Stomach smooth muscle (tissue), 2 donors: Measurements from ENCODE around the gene DACT1.
A peak's percentile ranks its signal among the peaks of the same experiment; 100 is the strongest.

Experiments
- H3K27ac ChIP-seq: one replicate; pipeline ENCODE4 v1.7.0; 2013; ENCODE audit warnings: mild to moderate bottlenecking, low read length, inconsistent platforms
- H3K27me3 ChIP-seq, 2 donors: one replicate each; pipeline ENCODE4 v1.7.0; 2013; ENCODE audit warnings: low read length in 2 of 2; ENCODE audit not compliant: insufficient read depth in 2 of 2, control insufficient read depth in 1 of 2
- H3K36me3 ChIP-seq, 2 donors: one replicate each; pipeline ENCODE4 v1.7.0; 2013; ENCODE audit warnings: low read length in 2 of 2; ENCODE audit not compliant: control insufficient read depth in 2 of 2, insufficient read depth in 2 of 2
- H3K4me1 ChIP-seq: one replicate; pipeline ENCODE4 v1.7.0; 2013; ENCODE audit warnings: low read length; ENCODE audit not compliant: control insufficient read depth, insufficient read depth
- H3K4me3 ChIP-seq, 2 donors: one replicate each; pipeline ENCODE4 v1.7.0; 2013; ENCODE audit warnings: low read length in 2 of 2
- H3K9ac ChIP-seq, 2 donors: one replicate each; pipeline ENCODE4 v1.7.0; 2013; ENCODE audit warnings: low read length in 2 of 2, mild to moderate bottlenecking in 1 of 2
- H3K9me3 ChIP-seq, 2 donors: one replicate each; pipeline ENCODE4 v1.7.0; 2013; ENCODE audit warnings: low read length in 2 of 2; ENCODE audit not compliant: control insufficient read depth in 2 of 2
- donor health status: healthy.
- donor health status: Pancreatic carcinoma.

Gene DACT1

DNA sequence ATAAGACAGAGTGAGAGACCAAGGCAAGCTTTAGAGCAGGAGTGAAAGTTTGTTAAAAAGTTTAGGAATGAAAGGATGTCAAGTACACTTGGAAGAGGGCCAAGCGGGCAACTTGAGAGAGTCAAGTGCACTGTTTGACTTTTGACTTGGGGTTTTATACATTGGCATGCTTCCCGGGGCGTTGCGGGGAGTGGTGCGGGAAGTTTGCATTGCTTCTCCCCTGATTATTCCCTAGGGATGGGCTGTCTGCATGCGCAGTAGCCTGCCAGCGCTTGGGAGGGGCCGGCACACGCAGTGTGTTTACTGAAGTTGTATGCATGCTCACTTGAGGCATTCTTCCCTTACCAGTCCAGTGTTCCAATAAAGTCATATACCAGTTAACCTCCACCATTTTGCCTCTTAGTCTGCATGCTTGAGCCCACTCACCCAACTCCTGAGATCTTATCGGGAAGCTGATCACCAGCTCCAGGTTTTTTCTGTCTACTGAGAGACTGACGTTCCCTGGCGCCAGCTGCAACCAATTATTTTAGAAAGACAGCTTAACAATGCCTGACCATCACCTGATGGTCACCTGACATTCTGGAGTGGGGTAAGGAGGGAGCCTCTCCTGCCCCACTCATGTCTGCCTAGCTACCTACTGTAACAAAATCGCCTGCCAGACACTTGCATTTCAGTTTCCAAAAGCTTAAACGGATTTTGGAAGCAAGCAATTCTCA is 53.2 kb downstream of the DACT1 start:
- no peaks in the 10 kb centered on the region for H3K27me3 ChIP-seq
- peaks cover 0 to 6% of the 10 kb centered on the region in 2 donors for H3K9me3 ChIP-seq
- H3K4me3 ChIP-seq: peak overlapping the region; percentile 3 to 12
- H3K27ac ChIP-seq: no peak overlapping the region
- H3K4me1 ChIP-seq: peaks cover 3% of the 10 kb centered on the region
- H3K9ac ChIP-seq: no peak overlapping the region
- H3K36me3 ChIP-seq: no peaks in the 10 kb centered on the region

DNA sequence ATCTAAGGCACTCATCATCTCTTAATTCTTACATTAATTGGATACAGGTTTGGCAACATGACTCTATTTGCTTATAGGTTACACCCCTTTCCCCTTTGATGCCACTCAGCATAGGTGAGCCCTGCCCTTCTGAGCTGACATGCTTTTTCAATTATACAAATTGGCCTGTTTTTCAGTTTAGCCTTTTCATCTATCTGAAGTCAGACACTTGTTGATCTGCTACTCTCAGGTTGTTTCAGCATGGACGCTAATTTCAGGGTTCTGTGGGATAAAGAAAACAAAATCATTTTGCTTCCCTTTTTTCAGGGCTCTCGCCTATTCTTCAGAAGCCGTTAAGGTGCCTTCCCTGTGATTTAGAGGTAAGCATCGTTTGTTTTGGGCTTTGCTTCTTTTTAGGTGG is 55.3 kb downstream of the DACT1 start:
- no peak overlapping the region for H3K9ac ChIP-seq
- no peak overlapping the region for H3K4me3 ChIP-seq
- peaks cover 0 to 6% of the 10 kb centered on the region in 2 donors for H3K9me3 ChIP-seq
- no peaks in the 10 kb centered on the region for H3K36me3 ChIP-seq
- H3K27ac ChIP-seq: no peak overlapping the region
- no peaks in the 10 kb centered on the region for H3K27me3 ChIP-seq
- H3K4me1 ChIP-seq: peaks cover 3% of the 10 kb centered on the region

DNA sequence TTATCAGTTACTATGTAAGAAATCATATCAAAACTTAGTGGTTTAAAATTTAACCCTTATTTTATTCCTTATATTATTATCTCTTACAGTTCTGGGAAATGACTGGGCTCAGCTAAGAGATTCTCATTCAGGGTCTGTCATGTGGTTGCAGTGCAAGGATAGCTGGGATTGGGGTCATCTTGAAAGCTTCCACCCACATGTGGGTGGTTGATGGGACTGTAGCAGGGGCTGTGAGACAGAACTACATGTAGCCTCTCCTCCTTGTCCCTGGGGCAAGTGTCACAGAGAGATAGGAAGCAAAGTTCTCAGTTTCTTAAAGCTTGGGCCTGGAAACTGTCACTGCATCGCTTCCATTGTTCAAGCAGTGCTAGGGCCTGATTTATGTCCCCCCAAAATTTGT is 57.8 kb downstream of the DACT1 start:
- peaks cover 3% of the 10 kb centered on the region for H3K4me1 ChIP-seq
- no peak overlapping the region for H3K27ac ChIP-seq
- H3K9me3 ChIP-seq: no peaks in the 10 kb centered on the region
- H3K4me3 ChIP-seq: no peak overlapping the region
- no peak overlapping the region for H3K9ac ChIP-seq
- H3K36me3 ChIP-seq: no peaks in the 10 kb centered on the region
- H3K27me3 ChIP-seq: no peaks in the 10 kb centered on the region

DNA sequence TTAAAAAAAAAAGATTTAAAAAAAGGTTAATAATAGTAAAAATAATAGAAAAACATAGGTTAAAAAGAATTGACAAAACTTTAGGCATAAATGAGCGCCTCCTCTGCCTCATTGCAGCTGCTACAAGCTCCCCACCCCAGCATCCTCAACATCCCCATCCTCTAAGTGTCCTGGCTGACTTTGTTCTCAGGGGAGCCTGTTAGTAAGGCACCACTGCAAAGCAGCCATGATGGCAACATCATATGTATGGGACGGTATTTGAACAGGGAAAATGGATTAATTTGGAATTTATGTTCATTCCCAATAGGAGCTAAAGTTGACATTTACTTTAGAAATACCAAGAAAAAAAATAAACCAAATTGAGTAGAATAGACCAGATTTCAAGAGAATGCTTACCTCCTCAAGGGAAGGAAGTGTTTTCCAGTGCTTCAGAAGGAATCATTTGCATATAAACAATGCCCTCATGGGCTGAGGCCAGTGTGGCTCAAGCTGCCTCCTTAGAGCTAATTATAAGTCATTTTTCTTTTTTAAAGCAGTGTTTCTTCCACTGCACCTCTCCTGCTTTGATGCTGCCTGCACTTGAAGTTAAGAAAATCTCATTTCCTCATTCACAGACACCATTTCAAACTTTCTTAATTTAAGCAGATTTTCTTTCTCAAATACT is 59.6 kb downstream of the DACT1 start:
- Histone ChIP-seq H3K27ac (no peak overlapping the region), H3K9ac (no peak overlapping the region), H3K4me3 (no peak overlapping the region), H3K9me3 (no peaks in the 10 kb centered on the region), H3K4me1 (peaks cover 3% of the 10 kb centered on the region), H3K27me3 (no peaks in the 10 kb centered on the region), H3K36me3 (no peaks in the 10 kb centered on the region)
